ENCODE measurements around the gene ZC3H12D.
"Not testable (repeated sequence)": the region's sequence is repeated elsewhere in the genome, so short reads cannot be mapped to it uniquely, and the experiment has no call there.

ZC3H12D gene

DNA sequence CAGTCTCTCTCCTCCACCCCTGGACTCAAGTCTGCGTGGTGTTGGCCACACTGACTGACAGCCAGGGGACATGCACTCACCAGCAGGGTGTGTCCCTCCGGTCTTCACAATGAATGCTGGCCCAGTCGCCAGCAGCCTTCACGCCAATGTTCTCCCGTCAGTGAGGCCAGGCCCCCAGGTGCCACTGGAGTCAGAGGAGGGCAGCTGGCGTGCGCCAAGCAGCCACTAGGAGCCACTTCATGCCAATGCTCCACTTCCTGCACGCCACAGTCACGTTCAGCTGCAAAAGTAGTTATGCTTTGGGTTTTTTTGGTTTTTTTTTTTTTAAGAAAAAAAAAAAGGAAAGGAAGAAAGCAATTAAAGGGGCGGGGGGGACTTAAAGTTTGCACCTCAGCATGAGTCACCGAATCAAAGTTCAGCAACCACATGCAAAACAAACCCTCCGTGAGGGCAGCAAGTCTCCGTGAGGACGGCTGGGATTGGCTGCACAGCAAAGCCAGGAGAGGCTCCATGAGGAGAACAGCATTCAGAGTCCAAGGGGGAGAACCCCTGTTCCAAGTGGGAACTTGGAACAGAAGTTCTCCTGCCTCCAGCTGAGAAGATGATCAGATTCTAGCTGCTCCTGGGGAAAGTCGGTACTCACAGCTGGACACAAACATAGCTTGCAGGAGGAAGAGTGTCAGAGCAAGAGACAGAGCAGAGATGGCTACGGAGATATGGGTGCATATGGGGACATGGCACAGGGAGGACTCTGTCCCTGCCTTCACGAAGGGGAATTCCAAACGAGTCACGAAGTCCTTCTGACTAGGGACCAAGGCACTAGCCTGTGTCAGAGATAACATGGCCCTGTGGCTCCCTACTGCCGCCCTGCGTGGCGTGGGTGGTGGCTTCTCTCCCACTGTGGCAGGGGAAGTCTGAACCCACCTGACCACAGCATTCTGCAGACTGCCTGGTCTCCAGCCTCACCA is at the start of gene ZC3H12D:
Gene ZC3H12D, minus strand, starts transcription at position 282 of the 968 bp plus-strand sequence. CDS start 10,471 bp downstream, outside the sequence.
- DNase-seq (ENCODE audit: low read depth), result peak; percentile 65

DNA sequence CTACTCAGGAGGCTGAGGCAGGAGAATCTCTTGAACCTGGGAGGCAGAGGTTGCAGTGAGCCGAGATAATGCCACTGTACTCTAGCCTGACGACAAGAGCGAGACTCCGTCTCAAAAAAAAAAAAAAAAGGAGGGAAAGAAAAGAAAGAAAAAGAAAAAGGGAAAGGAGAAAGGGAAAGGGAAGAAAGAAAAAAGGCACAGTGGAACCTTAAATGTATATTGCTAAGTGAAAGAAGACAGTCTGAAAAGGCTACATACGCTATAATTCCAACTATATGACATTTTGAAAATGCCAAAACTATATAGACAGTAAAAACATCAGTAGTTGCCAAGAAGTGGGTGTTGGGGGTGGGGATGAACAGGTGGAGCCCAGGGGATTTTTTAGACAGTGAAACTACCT is 44.8 kb upstream of the ZC3H12D start:
- no peak for DNase-seq (ENCODE audit: low read depth)

DNA sequence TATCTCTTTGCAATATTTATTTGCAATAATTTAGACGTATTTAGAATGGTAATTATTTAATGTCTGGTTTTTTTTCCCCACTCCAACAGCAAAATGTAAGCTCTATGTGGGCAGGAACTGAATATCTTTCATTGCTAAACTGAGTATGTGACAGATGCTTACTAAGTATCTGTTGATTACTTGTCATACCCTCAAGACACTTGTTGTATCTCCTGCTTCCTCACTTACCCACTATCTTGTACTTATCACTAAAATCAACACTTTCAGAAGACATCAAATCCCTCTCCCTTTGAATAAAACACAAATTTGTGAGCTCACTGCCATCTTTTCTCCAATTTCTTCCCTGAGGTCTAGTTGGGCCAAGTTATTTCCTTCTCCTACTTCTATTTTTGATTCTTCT is 30.7 kb upstream of the ZC3H12D start:
- DNase-seq (ENCODE audit: low read depth), result no peak

GRCh38 chr6:149513915-149514314 is 29.1 kb upstream of the ZC3H12D start:
- DNase-seq (ENCODE audit: low read depth), result no peak

GRCh38 chr6:149510793-149511512 is 26.1 kb upstream of the ZC3H12D start:
- no peak for DNase-seq (ENCODE audit: low read depth)

GRCh38 chr6:149508485-149508884 is 23.7 kb upstream of the ZC3H12D start:
- no peak for DNase-seq (ENCODE audit: low read depth)

- no peak for DNase-seq (ENCODE audit: low read depth)
Measured at GRCh38 chr6:149503872-149504271, 19.1 kb upstream of the ZC3H12D start.

DNA sequence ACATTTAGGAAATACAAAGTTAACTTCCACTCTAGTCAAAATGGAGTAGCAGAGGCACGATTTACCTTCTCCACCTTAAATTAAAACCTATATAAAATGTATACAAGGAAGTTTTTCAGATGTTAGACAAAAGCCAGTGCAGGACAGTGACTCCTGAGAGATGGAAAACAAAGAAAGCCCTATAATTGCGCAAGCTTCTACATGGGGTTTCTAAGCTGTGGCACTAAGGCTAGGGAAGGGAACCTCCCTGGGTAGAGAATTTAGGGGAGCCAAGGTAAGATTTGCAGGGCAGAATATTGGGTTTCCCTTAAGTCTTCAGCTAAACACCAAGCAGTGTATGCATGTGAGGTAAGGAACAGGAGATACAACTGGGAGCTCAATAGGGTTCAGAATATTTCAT is 18.5 kb upstream of the ZC3H12D start:
- no peak for DNase-seq (ENCODE audit: low read depth)

- no peak for DNase-seq (ENCODE audit: low read depth)
Measured at GRCh38 chr6:149501768-149502167, 17.0 kb upstream of the ZC3H12D start.

DNA sequence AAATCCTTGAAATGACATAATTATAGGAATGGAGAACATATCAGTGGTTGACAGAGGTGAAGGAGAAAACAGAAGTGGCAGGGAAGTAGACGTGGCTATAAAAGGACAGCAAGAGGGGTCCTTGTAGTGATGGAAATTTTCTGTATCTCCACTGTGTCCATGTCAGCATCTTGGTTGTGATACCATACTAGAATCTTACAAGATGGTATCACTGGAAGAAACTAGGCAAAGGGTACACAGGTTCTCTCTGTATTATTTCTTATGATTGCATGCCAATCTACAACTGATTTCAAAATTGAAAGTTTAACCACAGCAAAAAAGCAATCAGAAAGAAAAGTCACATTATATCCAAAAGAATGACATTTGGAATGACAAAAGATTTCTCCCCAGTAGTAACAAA is 16.4 kb upstream of the ZC3H12D start:
- no peak for DNase-seq (ENCODE audit: low read depth)

DNA sequence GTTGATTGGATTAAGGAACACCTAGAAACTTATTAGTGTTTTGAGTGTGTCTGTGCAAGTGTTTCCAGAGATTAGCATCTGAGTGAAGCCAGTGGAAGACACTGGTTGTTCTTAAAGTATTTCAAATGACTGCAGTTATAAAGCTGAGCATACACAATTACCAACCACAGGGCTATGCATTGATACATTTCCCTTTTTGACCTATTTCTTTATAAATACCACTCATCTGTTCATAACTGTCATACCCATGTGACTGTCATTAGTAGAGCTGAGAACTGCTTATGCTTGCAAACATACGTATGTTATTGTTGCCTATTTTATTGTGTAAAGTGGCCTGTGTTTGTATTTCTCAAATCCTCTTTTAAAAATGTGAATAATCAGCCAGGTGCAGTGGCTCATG is 15.3 kb upstream of the ZC3H12D start:
- no peak for DNase-seq (ENCODE audit: low read depth)

GRCh38 chr6:149499066-149499465 is 14.3 kb upstream of the ZC3H12D start:
- DNase-seq (ENCODE audit: low read depth), result no peak

- DNase-seq (ENCODE audit: low read depth), result no peak
Measured at GRCh38 chr6:149497365-149497764, 12.6 kb upstream of the ZC3H12D start.

DNA sequence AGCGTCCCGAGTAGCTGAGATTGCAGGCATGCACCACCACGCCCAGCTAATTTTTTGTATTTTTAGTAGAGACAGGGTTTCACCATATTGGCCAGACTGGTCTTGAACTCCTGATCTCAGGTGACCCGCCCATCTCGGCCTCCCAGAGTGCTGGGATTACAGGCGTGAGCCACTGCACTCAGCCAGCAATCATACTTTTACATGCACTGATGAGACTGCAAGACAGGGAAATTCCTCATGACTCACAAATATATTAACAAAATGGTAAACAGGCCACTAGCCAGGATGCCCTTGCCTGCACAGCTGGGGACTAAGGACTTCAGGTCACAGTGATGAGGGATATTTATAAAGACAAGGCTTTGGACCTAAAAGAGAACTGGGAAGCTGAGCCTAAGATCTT is 11.8 kb upstream of the ZC3H12D start:
- DNase-seq (ENCODE audit: low read depth), result not testable (repeated sequence)

GRCh38 chr6:149495349-149496016 is 10.7 kb upstream of the ZC3H12D start:
- DNase-seq (ENCODE audit: low read depth), result not testable (repeated sequence)

DNA sequence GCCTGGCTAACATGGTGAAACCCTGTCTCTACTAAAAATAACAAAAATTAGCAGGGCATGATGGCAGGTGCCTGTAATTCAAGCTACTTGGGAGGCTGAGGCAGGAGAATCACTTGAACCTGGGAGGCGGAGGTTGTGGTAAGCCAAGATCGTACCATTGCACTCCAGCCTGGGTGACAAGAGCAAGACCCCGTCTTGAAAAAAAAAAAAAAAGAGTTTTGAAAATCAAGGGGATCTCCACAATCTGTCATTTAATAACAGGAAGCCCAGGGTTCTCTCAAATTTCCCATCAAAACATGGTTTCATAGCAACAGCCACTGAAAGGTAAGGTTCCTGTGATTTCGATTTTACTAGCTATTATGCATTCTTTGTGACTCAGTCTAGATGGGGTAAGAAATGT is 10.0 kb upstream of the ZC3H12D start:
- DNase-seq (ENCODE audit: low read depth), result not testable (repeated sequence)

GRCh38 chr6:149493761-149494320 is 9.0 kb upstream of the ZC3H12D start:
- no peak for DNase-seq (ENCODE audit: low read depth)

DNA sequence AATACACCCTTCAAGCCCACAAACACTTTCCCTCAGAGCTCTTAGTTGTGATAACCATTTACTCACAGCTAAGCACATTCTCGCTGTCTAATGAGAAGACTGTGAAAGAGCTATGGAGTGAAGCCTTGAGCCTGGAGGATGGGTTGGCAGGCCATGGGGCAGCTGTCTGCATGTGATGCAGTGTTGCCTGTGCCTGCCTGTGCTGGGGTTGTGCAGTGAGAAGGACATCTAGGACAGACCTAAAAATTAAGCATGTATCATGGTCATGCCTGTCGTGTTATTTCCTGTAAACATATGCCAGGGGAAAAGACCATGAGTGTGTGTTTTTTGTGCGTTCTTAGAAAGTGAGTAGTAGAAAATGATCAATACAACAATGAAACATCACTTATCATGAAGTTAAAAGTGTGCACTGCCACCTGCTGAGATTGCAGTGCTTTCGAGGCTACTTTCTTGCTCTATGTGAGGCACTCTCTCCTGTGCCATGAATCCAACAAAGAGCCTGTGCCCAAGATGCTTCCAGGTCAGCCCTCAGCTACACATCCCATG is 8.1 kb upstream of the ZC3H12D start:
- no peak for DNase-seq (ENCODE audit: low read depth)

- DNase-seq (ENCODE audit: low read depth), result no peak
Measured at GRCh38 chr6:149489967-149490366, 5.2 kb upstream of the ZC3H12D start.

- DNase-seq (ENCODE audit: low read depth), result no peak
Measured at GRCh38 chr6:149488815-149489214, 4.0 kb upstream of the ZC3H12D start.

DNA sequence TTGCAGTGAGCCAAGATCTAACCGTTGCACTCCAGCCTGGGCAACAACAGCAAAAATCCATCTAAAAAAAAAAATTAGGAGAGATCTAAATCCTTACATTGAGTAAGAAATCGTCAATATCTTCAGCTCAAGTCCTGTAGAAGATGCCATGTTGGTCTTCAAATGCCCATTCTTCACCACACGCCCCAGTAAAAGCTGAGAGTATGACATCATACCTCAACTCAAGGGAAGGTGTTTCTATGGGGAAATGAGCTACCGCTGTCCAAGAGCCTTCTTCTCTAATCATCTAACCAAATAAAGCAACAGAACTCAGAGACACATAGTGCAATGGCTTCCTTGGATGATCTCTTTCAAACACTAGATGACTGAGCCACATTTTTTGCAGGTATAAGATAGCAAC is 2.5 kb upstream of the ZC3H12D start:
- DNase-seq (ENCODE audit: low read depth), result no peak
